Measurements from ENCODE around the gene RHPN2. TPM values are rescaled to one million over a fixed set of nuclear protein-coding genes. Genes with fewer than 3 reads are reported as not detected.
"Not testable (repeated sequence)": the region's sequence is repeated elsewhere in the genome, so short reads cannot be mapped to it uniquely, and the experiment has no call there.

Gene RHPN2
- total RNA-seq, 4 donors from 2014 or later: 49.0 to 276 (median 74.3) TPM

DNA sequence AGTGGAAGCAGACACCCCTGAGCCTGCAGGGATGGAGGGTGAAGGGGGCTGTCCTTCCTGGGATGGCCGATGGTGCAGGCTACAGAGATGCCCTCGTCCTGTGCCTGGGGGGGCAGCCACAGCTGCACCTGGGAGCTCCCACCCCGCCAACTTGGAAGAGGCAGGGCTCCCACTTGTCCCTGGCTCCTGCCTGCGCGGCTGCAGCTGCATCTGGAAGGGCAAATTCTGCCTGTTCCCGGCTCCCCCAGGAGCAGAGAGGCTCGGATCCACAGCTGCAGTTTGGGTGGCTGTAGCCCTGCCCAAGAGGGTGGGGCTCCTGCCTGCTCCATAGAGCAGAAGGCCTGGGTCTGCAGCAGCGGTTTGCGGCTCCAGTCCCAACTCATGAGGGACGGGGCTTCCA lies 95.1 kb downstream of the RHPN2 start:
- in situ Hi-C loops (cut with MboI; ENCODE audit: low pct_ligation_motif_present in 1 of 4, low pct_unique_long_range_greater_than_20kb in 1 of 4, low sequenced_read_pairs in 3 of 4): loop anchor here in 1 of 4 donors (10.0 kb wide), 1 partner anchor 285 kb away; no protein-coding TSS in a partner anchor

DNA sequence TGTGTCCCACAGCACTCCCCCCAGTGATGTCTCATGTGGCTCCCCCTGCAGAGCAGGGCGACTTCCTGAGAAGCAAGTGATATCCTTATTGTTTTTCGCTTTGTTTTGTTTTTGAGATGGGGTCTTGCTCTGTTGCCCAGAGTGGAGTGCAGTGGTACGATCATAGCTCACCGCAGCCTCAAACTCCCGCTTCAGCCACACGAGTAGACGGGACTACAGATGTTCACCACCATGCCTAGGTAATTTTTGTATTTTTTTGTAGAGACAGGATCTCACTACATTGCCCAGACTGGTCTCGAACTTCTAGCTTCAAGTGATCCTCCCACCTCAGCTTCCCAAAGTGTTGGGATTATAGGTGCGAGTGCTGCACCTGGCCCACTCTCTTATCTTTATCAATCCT lies 97.9 kb downstream of the RHPN2 start:
- no peak for TF ChIP-seq POLR2A (IDR thresholded peaks at IDR 0.05)
- TF ChIP-seq, protein P1, sequence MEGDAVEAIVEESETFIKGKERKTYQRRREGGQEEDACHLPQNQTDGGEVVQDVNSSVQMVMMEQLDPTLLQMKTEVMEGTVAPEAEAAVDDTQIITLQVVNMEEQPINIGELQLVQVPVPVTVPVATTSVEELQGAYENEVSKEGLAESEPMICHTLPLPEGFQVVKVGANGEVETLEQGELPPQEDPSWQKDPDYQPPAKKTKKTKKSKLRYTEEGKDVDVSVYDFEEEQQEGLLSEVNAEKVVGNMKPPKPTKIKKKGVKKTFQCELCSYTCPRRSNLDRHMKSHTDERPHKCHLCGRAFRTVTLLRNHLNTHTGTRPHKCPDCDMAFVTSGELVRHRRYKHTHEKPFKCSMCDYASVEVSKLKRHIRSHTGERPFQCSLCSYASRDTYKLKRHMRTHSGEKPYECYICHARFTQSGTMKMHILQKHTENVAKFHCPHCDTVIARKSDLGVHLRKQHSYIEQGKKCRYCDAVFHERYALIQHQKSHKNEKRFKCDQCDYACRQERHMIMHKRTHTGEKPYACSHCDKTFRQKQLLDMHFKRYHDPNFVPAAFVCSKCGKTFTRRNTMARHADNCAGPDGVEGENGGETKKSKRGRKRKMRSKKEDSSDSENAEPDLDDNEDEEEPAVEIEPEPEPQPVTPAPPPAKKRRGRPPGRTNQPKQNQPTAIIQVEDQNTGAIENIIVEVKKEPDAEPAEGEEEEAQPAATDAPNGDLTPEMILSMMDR (IDR thresholded peaks at IDR 0.05): no peak
- no peak for TF ChIP-seq EP300 (IDR thresholded peaks at IDR 0.05; ENCODE audit: low read depth)
- TF ChIP-seq POLR2AphosphoS5 (IDR thresholded peaks at IDR 0.05): no peak
- WGBS, 2 donors (ENCODE audit: low coverage in 1 of 2): 96 to 100% methylated on average over 2 to 9 of the region's 9 CpGs
- Histone ChIP-seq H3K4me1 (peaks cover 4 to 16% (median 14%) of the 10 kb centered on the region in 4 donors), H3K27ac (no peak overlapping the region), H3K9me3 (no peaks in the 10 kb centered on the region), H3K27me3 (no peaks in the 10 kb centered on the region), H3K36me3 (peaks cover 0 to 27% (median 4%) of the 10 kb centered on the region in 4 donors), H3K4me3 (no peak overlapping the region)
- intact Hi-C loops (cut with DNase I; ENCODE audit: low total_unique reads) (no loop called here), in situ Hi-C loops (cut with MboI; ENCODE audit: low pct_ligation_motif_present in 1 of 4, low pct_unique_long_range_greater_than_20kb in 1 of 4, low sequenced_read_pairs in 3 of 4) (loop anchor here in 1 of 4 donors (10.0 kb wide), 1 partner anchor 282 kb away; no protein-coding TSS in a partner anchor)
- no peak for DNase-seq

More for the DNA sequence above, 95.1 kb downstream of the RHPN2 start:
- Histone ChIP-seq H3K36me3 (peaks cover 0 to 12% (median 4%) of the 10 kb centered on the region in 4 donors), H3K4me3 (no peak overlapping the region), H3K27me3 (no peaks in the 10 kb centered on the region), H3K4me1 (peaks cover 4 to 18% (median 14%) of the 10 kb centered on the region in 4 donors), H3K9me3 (no peaks in the 10 kb centered on the region), H3K27ac (no peak overlapping the region)
- DNase-seq: no peak
- WGBS, 2 donors (ENCODE audit: low coverage in 1 of 2): 91% methylated on average over 10 of the region's 10 CpGs; no CpG with 5 or more reads in 1 of the 2 donors
- intact Hi-C loops (cut with DNase I; ENCODE audit: low total_unique reads): no loop called here
- no peak for TF ChIP-seq EP300 (IDR thresholded peaks at IDR 0.05; ENCODE audit: low read depth)

DNA sequence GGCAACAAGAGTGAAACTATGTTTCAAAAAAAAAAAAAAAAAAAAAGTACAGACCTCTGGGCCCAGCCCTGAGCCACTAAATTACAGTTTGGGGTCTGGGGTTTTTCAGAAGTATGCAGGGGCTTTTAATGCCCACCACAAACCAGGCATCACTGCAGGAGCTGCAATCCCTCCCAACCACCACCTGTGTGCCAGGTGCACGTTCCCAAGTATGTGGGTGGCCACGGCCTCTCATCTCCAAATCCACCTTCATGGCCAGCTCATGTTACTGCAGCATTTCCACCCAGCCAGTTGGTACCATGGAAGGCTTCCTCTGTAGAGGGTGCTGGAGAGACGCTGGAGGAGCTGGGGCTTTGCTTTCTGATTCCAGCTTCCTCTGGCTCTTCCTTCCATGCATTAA lies 119.4 kb downstream of the RHPN2 start:
- 89 to 90% methylated on average over 2 to 3 of the region's 3 CpGs for WGBS, 2 donors (ENCODE audit: low coverage in 1 of 2)
- DNase-seq: no peak
- H3K4me3 ChIP-seq: no peak overlapping the region
- intact Hi-C loops (cut with DNase I; ENCODE audit: low total_unique reads): no loop called here
- H3K36me3 ChIP-seq: peaks cover 0 to 24% (median 11%) of the 10 kb centered on the region in 4 donors
- in situ Hi-C loops (cut with MboI; ENCODE audit: low pct_ligation_motif_present in 1 of 4, low pct_unique_long_range_greater_than_20kb in 1 of 4, low sequenced_read_pairs in 3 of 4): no loop called here
- no peak overlapping the region for H3K27ac ChIP-seq
- H3K27me3 ChIP-seq: no peaks in the 10 kb centered on the region
- H3K9me3 ChIP-seq: no peaks in the 10 kb centered on the region
- TF ChIP-seq POLR2AphosphoS5 (IDR thresholded peaks at IDR 0.05) (no peak), EP300 (IDR thresholded peaks at IDR 0.05; ENCODE audit: low read depth) (no peak), POLR2A (IDR thresholded peaks at IDR 0.05) (no peak)
- TF ChIP-seq, protein P1 (IDR thresholded peaks at IDR 0.05): no peak
- no peaks in the 10 kb centered on the region for H3K4me1 ChIP-seq

DNA sequence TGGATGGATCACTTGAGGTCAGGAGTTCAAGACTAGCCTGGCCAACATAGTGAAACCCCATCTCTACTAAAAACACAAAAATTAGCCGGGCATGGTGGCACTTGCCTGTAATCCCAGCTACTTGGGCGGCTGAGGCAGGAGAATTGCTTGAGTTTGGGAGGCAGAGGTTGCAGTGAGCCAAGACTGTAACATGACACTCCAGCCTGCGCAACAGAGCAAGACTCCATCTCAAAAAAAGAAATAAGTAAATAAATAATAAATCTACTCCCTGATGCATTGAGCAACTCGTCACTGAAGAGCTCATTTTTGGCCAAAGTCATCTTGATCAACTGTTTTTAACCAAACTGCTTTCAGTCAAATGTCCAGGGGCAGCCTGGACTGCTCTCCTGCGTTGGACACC lies 123.4 kb downstream of the RHPN2 start:
- H3K9me3 ChIP-seq; DNase-seq; intact Hi-C loops (cut with DNase I; ENCODE audit: low total_unique reads); H3K27me3 ChIP-seq; in situ Hi-C loops (cut with MboI; ENCODE audit: low pct_ligation_motif_present in 1 of 4, low pct_unique_long_range_greater_than_20kb in 1 of 4, low sequenced_read_pairs in 3 of 4); H3K4me3 ChIP-seq; H3K4me1 ChIP-seq; H3K27ac ChIP-seq: not testable (repeated sequence)
- 87 to 89% methylated on average over 3 to 5 of the region's 5 CpGs for WGBS, 2 donors (ENCODE audit: low coverage in 1 of 2)
- peaks cover 0 to 13% (median 4%) of the 10 kb centered on the region in 4 donors for H3K36me3 ChIP-seq

DNA sequence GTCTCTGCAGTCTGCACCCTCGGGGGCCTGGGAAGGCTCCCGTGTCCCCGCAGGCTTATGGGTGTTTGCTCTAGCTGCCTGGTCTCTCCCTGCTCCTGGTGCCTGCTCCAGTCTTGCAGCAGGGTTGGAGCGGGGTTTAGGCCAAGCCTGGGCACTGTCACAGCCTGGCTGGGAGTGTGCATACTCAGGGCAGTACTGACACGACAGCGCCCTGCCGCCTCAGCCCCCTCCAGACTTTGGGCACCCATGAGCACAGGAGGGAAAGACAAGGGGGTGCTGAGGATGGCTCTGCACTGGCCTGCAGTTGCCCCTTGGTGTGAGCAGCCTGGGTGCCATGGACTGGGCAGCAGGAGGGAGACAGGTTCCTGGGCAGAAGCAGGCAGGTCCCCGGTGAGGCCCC lies 128.6 kb downstream of the RHPN2 start:
- intact Hi-C loops (cut with DNase I; ENCODE audit: low total_unique reads) (no loop called here), in situ Hi-C loops (cut with MboI; ENCODE audit: low pct_ligation_motif_present in 1 of 4, low pct_unique_long_range_greater_than_20kb in 1 of 4, low sequenced_read_pairs in 3 of 4) (no loop called here)
- H3K27ac ChIP-seq: no peak overlapping the region
- TF ChIP-seq, protein P1 (IDR thresholded peaks at IDR 0.05): no peak
- TF ChIP-seq POLR2A (IDR thresholded peaks at IDR 0.05) (no peak), POLR2AphosphoS5 (IDR thresholded peaks at IDR 0.05) (no peak), EP300 (IDR thresholded peaks at IDR 0.05; ENCODE audit: low read depth) (no peak)
- H3K4me3 ChIP-seq: no peak overlapping the region
- 93% methylated on average over 6 of the region's 8 CpGs; no CpG with 5 or more reads in 1 of the 2 donors for WGBS, 2 donors (ENCODE audit: low coverage in 1 of 2)
- DNase-seq: no peak
- no peaks in the 10 kb centered on the region for H3K4me1 ChIP-seq
- H3K9me3 ChIP-seq: no peaks in the 10 kb centered on the region
- no peaks in the 10 kb centered on the region for H3K27me3 ChIP-seq
- H3K36me3 ChIP-seq: peaks cover 0 to 13% (median 3%) of the 10 kb centered on the region in 4 donors
